Subcutaneous adipose tissue (tissue), 4 donors: Measurements from ENCODE around the gene OR2T35. TPM values are rescaled to one million over a fixed set of nuclear protein-coding genes. Genes with fewer than 3 reads are reported as not detected.
"Not testable (repeated sequence)": the region's sequence is repeated elsewhere in the genome, so short reads cannot be mapped to it uniquely, and the experiment has no call there.

Experiments used
- CTCF ChIP-seq: fragments of 450-650 bp; IDR thresholded peaks from one replicate; pipeline ENCODE4 v1.5.1; 2016; ENCODE audit warnings: low read depth, mild to moderate bottlenecking, control low read depth, antibody characterized with exemption, moderate library complexity
- total RNA-seq, 4 donors: library from RNA; depleted of rRNA; stranded (reverse); fragments of >200 nt; gene quantifications; one replicate each; pipeline ENCODE4 v1.1.0, GENCODE V29; 2016

The OR2T35 gene
- total RNA-seq: not detected

- not testable (repeated sequence) for TF ChIP-seq CTCF
Measured at GRCh38 chr1:248645178-248645577, at the start of gene OR2T35. Gene OR2T35 (minus strand): TSS chr1:248645278. CDS start chr1:248639258, 6,020 bp downstream.

GRCh38 chr1:248691567-248692155 is 46.6 kb upstream of the OR2T35 start:
- TF ChIP-seq CTCF: no peak

GRCh38 chr1:248688527-248689298 is 43.6 kb upstream of the OR2T35 start:
- no peak for TF ChIP-seq CTCF

- TF ChIP-seq CTCF: no peak
Measured at GRCh38 chr1:248686815-248687214, 41.7 kb upstream of the OR2T35 start.

GRCh38 chr1:248681651-248682050 is 36.6 kb upstream of the OR2T35 start:
- TF ChIP-seq CTCF: no peak

- TF ChIP-seq CTCF: no peak
Measured at GRCh38 chr1:248670003-248670402, 24.9 kb upstream of the OR2T35 start.

GRCh38 chr1:248655354-248655753 is 10.3 kb upstream of the OR2T35 start, which contains the start of gene OR2T27:
Gene OR2T27 (minus strand): TSS chr1:248655528. CDS start chr1:248650884, 4,644 bp downstream.
- not testable (repeated sequence) for TF ChIP-seq CTCF
